Measurements from ENCODE around the gene LDAF1.

The LDAF1 gene

GRCh38 chr16:21197112-21197511 lies 38.6 kb downstream of the LDAF1 start:
- DNase-seq, result no peak

GRCh38 chr16:21197621-21198020 lies 39.1 kb downstream of the LDAF1 start:
- DNase-seq, result no peak

- no peak for DNase-seq
These were observed 41.2 kb downstream of the LDAF1 start for GRCh38 chr16:21199607-21200218.

- DNase-seq, result no peak
These were observed 44.8 kb downstream of the LDAF1 start for GRCh38 chr16:21203155-21203797.

- no peak for DNase-seq
These were observed 46.8 kb downstream of the LDAF1 start for GRCh38 chr16:21205303-21205702.

- DNase-seq, result no peak
These were observed 48.1 kb downstream of the LDAF1 start for GRCh38 chr16:21206550-21206949.

GRCh38 chr16:21208446-21209230 lies 50.2 kb downstream of the LDAF1 start:
- no peak for DNase-seq

GRCh38 chr16:21211486-21211885 lies 53.0 kb downstream of the LDAF1 start, which contains the start of gene ZP2:
TSS of gene ZP2 (minus strand) at chr16:21211574. CDS start at chr16:21211547, 27 bp downstream.
- DNase-seq, result no peak

- DNase-seq, result no peak
These were observed 55.6 kb downstream of the LDAF1 start for GRCh38 chr16:21214086-21214485.

- no peak for DNase-seq
These were observed 58.6 kb downstream of the LDAF1 start for GRCh38 chr16:21217121-21217520.

GRCh38 chr16:21218153-21218552 lies 59.7 kb downstream of the LDAF1 start:
- DNase-seq, result no peak

GRCh38 chr16:21219551-21219950 lies 61.1 kb downstream of the LDAF1 start:
- DNase-seq, result no peak

GRCh38 chr16:21222495-21223337 lies 64.2 kb downstream of the LDAF1 start:
- DNase-seq, result no peak

GRCh38 chr16:21223787-21224186 lies 65.3 kb downstream of the LDAF1 start:
- DNase-seq, result no peak

GRCh38 chr16:21224800-21225199 lies 66.3 kb downstream of the LDAF1 start:
- DNase-seq, result no peak

- DNase-seq, result no peak
These were observed 68.3 kb downstream of the LDAF1 start for GRCh38 chr16:21226749-21227148.

- DNase-seq, result no peak
These were observed 69.4 kb downstream of the LDAF1 start for GRCh38 chr16:21227866-21228265.

- no peak for DNase-seq
These were observed 69.9 kb downstream of the LDAF1 start for GRCh38 chr16:21228361-21228872.

Measured in CD4-positive, alpha-beta T cell treated with Interferon gamma for 1 hour (primary cell).